ENCODE measurements around the gene ZMYND8. TPM values are rescaled to one million over a fixed set of nuclear protein-coding genes. Genes with fewer than 3 reads are reported as not detected.
"Not testable (repeated sequence)": the region's sequence is repeated elsewhere in the genome, so short reads cannot be mapped to it uniquely, and the experiment has no call there.

The ZMYND8 gene
- total RNA-seq, 1 experiment from 2014 or later: 14.5 TPM

- in situ Hi-C loops (cut with HindIII; ENCODE audit: low pct_unique_long_range_greater_than_20kb, low sequenced_read_pairs): no loop called here
- DNase-seq (ENCODE audit: low read depth): no peak
Measured at GRCh38 chr20:47195573-47195972, 160.9 kb downstream of the ZMYND8 start.

GRCh38 chr20:47191956-47192355, 164.5 kb downstream of the ZMYND8 start:
- in situ Hi-C loops (cut with HindIII; ENCODE audit: low pct_unique_long_range_greater_than_20kb, low sequenced_read_pairs): no loop called here
- no peak for DNase-seq (ENCODE audit: low read depth)

GRCh38 chr20:47191074-47191673, 165.3 kb downstream of the ZMYND8 start:
- in situ Hi-C loops (cut with HindIII; ENCODE audit: low pct_unique_long_range_greater_than_20kb, low sequenced_read_pairs): no loop called here
- DNase-seq (ENCODE audit: low read depth): peak; percentile 48

GRCh38 chr20:47189060-47189459, 167.4 kb downstream of the ZMYND8 start:
- no peak for DNase-seq (ENCODE audit: low read depth)
- in situ Hi-C loops (cut with HindIII; ENCODE audit: low pct_unique_long_range_greater_than_20kb, low sequenced_read_pairs): no loop called here

GRCh38 chr20:47188540-47188939, 168.0 kb downstream of the ZMYND8 start:
- in situ Hi-C loops (cut with HindIII; ENCODE audit: low pct_unique_long_range_greater_than_20kb, low sequenced_read_pairs): no loop called here
- DNase-seq (ENCODE audit: low read depth): no peak

- no peak for DNase-seq (ENCODE audit: low read depth)
- in situ Hi-C loops (cut with HindIII; ENCODE audit: low pct_unique_long_range_greater_than_20kb, low sequenced_read_pairs): no loop called here
Measured at GRCh38 chr20:47187450-47188195, 168.9 kb downstream of the ZMYND8 start.

- no peak for DNase-seq (ENCODE audit: low read depth)
- in situ Hi-C loops (cut with HindIII; ENCODE audit: low pct_unique_long_range_greater_than_20kb, low sequenced_read_pairs): no loop called here
Measured at GRCh38 chr20:47183367-47183766, 173.1 kb downstream of the ZMYND8 start.

- in situ Hi-C loops (cut with HindIII; ENCODE audit: low pct_unique_long_range_greater_than_20kb, low sequenced_read_pairs): no loop called here
- peak; percentile 62 for DNase-seq (ENCODE audit: low read depth)
Measured at GRCh38 chr20:47181056-47181862, 175.2 kb downstream of the ZMYND8 start.

GRCh38 chr20:47179267-47179666, 177.2 kb downstream of the ZMYND8 start:
- DNase-seq (ENCODE audit: low read depth): no peak
- in situ Hi-C loops (cut with HindIII; ENCODE audit: low pct_unique_long_range_greater_than_20kb, low sequenced_read_pairs): no loop called here

- no peak for DNase-seq (ENCODE audit: low read depth)
- in situ Hi-C loops (cut with HindIII; ENCODE audit: low pct_unique_long_range_greater_than_20kb, low sequenced_read_pairs): no loop called here
Measured at GRCh38 chr20:47178851-47179250, 177.6 kb downstream of the ZMYND8 start.

- no peak for DNase-seq (ENCODE audit: low read depth)
- in situ Hi-C loops (cut with HindIII; ENCODE audit: low pct_unique_long_range_greater_than_20kb, low sequenced_read_pairs): no loop called here
Measured at GRCh38 chr20:47178277-47178676, 178.2 kb downstream of the ZMYND8 start.

- in situ Hi-C loops (cut with HindIII; ENCODE audit: low pct_unique_long_range_greater_than_20kb, low sequenced_read_pairs); DNase-seq (ENCODE audit: low read depth): not testable (repeated sequence)
Measured at GRCh38 chr20:47176217-47176616, 180.3 kb downstream of the ZMYND8 start.

GRCh38 chr20:47175493-47175892, 181.0 kb downstream of the ZMYND8 start:
- DNase-seq (ENCODE audit: low read depth): no peak
- in situ Hi-C loops (cut with HindIII; ENCODE audit: low pct_unique_long_range_greater_than_20kb, low sequenced_read_pairs): no loop called here

GRCh38 chr20:47174456-47175243, 181.8 kb downstream of the ZMYND8 start:
- in situ Hi-C loops (cut with HindIII; ENCODE audit: low pct_unique_long_range_greater_than_20kb, low sequenced_read_pairs): no loop called here
- no peak for DNase-seq (ENCODE audit: low read depth)

GRCh38 chr20:47173596-47174216, 182.8 kb downstream of the ZMYND8 start:
- in situ Hi-C loops (cut with HindIII; ENCODE audit: low pct_unique_long_range_greater_than_20kb, low sequenced_read_pairs): no loop called here
- no peak for DNase-seq (ENCODE audit: low read depth)

GRCh38 chr20:47172579-47172978, 183.9 kb downstream of the ZMYND8 start:
- in situ Hi-C loops (cut with HindIII; ENCODE audit: low pct_unique_long_range_greater_than_20kb, low sequenced_read_pairs): no loop called here
- no peak for DNase-seq (ENCODE audit: low read depth)

GRCh38 chr20:47167846-47168245, 188.7 kb downstream of the ZMYND8 start:
- in situ Hi-C loops (cut with HindIII; ENCODE audit: low pct_unique_long_range_greater_than_20kb, low sequenced_read_pairs): no loop called here
- DNase-seq (ENCODE audit: low read depth): no peak

- no peak for DNase-seq (ENCODE audit: low read depth)
- in situ Hi-C loops (cut with HindIII; ENCODE audit: low pct_unique_long_range_greater_than_20kb, low sequenced_read_pairs): no loop called here
Measured at GRCh38 chr20:47165376-47165865, 191.1 kb downstream of the ZMYND8 start.

Measured in Caki2 (cell line).